IMR-90 (cell line): Measurements from ENCODE around the gene FOXB2. TPM values are rescaled to one million over a fixed set of nuclear protein-coding genes. Genes with fewer than 3 reads are reported as not detected.

Experiments
- ATAC-seq: fragments of 200-7000 bp; cut with Tn5 transposase; 2 replicates; pipeline ENCODE4 v1.9.1; 2020; ENCODE audit warnings: low read depth, mild to moderate bottlenecking, moderate library complexity
- BruUV-seq: library from RNA; stranded (reverse); fragments of 400-500 nt; replicated peaks from 2 replicates; lab custom pipeline; 2021; lab: Mats Ljungman, UMichigan
- CTCF ChIA-PET: fragments of 300-600 bp; formaldehyde crosslinking; extraction: SDS; loops from one replicate; lab custom pipeline; 2021; ENCODE audit warnings: antibody characterized with exemption; lab: Yijun Ruan, JAX
- POLR2A ChIA-PET: fragments of 300-600 bp; sonication (Branson Sonifier 250); formaldehyde crosslinking; loops from one replicate; lab custom pipeline; 2022; ENCODE audit warnings: antibody characterized with exemption; ENCODE audit not compliant: unreplicated experiment; lab: Charles Lee
- DNase-seq: peaks from one replicate; pipeline ENCODE4 v3.0.0; 2013
- H2AFZ ChIP-seq: replicated peaks from 2 replicates; pipeline ENCODE3; 2013; ENCODE audit warnings: low read length, mild to moderate bottlenecking; ENCODE audit not compliant: poor library complexity
- H2AK5ac ChIP-seq: 2 replicates; pipeline ENCODE4 v1.6.1; 2013; ENCODE audit warnings: low read depth, low read length, inconsistent platforms
- H2AK9ac ChIP-seq: replicated peaks from 2 replicates; pipeline ENCODE3; 2013; ENCODE audit warnings: mild to moderate bottlenecking, low read depth, low read length, moderate library complexity; ENCODE audit not compliant: poor library complexity
- H2BK120ac ChIP-seq: 2 replicates; pipeline ENCODE4 v1.6.1; 2013; ENCODE audit warnings: low read depth, low read length, inconsistent platforms
- H2BK15ac ChIP-seq: 3 replicates; pipeline ENCODE4 v1.6.1; 2013; ENCODE audit warnings: low read depth, low read length, inconsistent platforms
- H2BK20ac ChIP-seq: 2 replicates; pipeline ENCODE4 v1.6.1; 2013; ENCODE audit warnings: low read depth, mild to moderate bottlenecking, inconsistent platforms, low read length, moderate library complexity
- H2BK5ac ChIP-seq: 2 replicates; pipeline ENCODE4 v1.6.1; 2013; ENCODE audit warnings: mild to moderate bottlenecking, low read depth, low read length, inconsistent platforms; ENCODE audit not compliant: poor library complexity, severe bottlenecking
- H3K14ac ChIP-seq: replicated peaks from 2 replicates; pipeline ENCODE4 v1.6.1; 2013; ENCODE audit warnings: low read depth, low read length, inconsistent platforms
- H3K18ac ChIP-seq: 2 replicates; pipeline ENCODE4 v1.6.1; 2013; ENCODE audit warnings: low read depth, low read length, control low read depth
- H3K23ac ChIP-seq: 2 replicates; pipeline ENCODE4 v1.6.1; 2013; ENCODE audit warnings: low read depth, low read length, inconsistent platforms
- H3K27ac ChIP-seq: 2 replicates; pipeline ENCODE4 v1.5.1; 2013; ENCODE audit warnings: mild to moderate bottlenecking, control low read depth, low read length; ENCODE audit not compliant: insufficient read depth
- H3K27me3 ChIP-seq: 2 replicates; pipeline ENCODE4 v1.6.1; 2013; ENCODE audit warnings: low read length; ENCODE audit not compliant: control insufficient read depth, insufficient read depth
- H3K36me3 ChIP-seq: 2 replicates; pipeline ENCODE4 v1.6.1; 2013; ENCODE audit warnings: low read length, mixed read lengths; ENCODE audit not compliant: control insufficient read depth, insufficient read depth
- H3K4ac ChIP-seq: 2 replicates; pipeline ENCODE4 v1.6.1; 2013; ENCODE audit warnings: low read depth, low read length, inconsistent platforms
- H3K4me1 ChIP-seq: 2 replicates; pipeline ENCODE4 v1.6.1; 2013; ENCODE audit warnings: low read length, mixed read lengths; ENCODE audit not compliant: control insufficient read depth, insufficient read depth
- H3K4me2 ChIP-seq: 2 replicates; pipeline ENCODE4 v1.6.1; 2013; ENCODE audit warnings: low read depth, mild to moderate bottlenecking, control low read depth, low read length, moderate library complexity
- H3K4me3 ChIP-seq: 2 replicates; pipeline ENCODE4 v1.5.1; 2013; ENCODE audit warnings: low read depth, mild to moderate bottlenecking, control low read depth, low read length, moderate library complexity; ENCODE audit not compliant: insufficient read depth
- H3K56ac ChIP-seq: 2 replicates; pipeline ENCODE4 v1.6.1; 2013; ENCODE audit warnings: low read length, inconsistent platforms; ENCODE audit not compliant: insufficient read depth; ENCODE audit errors: extremely low read depth
- H3K79me1 ChIP-seq, 2 experiments: 2 replicates each; pipeline ENCODE4 v1.6.1; 2013; ENCODE audit warnings: low read length in 2 of 2, inconsistent platforms in 1 of 2, low read depth in 1 of 2
- H3K9ac ChIP-seq: 2 replicates; pipeline ENCODE4 v1.6.1; 2013; ENCODE audit warnings: low read depth, low read length, control low read depth
- H3K9me1 ChIP-seq: 2 replicates; pipeline ENCODE4 v1.6.1; 2013; ENCODE audit warnings: low read length, inconsistent platforms; ENCODE audit not compliant: insufficient read depth
- H3K9me3 ChIP-seq: 2 replicates; pipeline ENCODE4 v1.6.1; 2013; ENCODE audit warnings: low read length; ENCODE audit not compliant: control insufficient read depth, insufficient read depth
- H4K20me1 ChIP-seq: 2 replicates; pipeline ENCODE4 v1.6.1; 2013; ENCODE audit warnings: low read length, inconsistent platforms; ENCODE audit not compliant: insufficient read depth
- H4K5ac ChIP-seq: 2 replicates; pipeline ENCODE4 v1.6.1; 2013; ENCODE audit warnings: mild to moderate bottlenecking, low read depth, low read length, control low read depth
- H4K8ac ChIP-seq, 2 experiments: 2 replicates each; pipeline ENCODE4 v1.6.1; 2013; ENCODE audit warnings: low read depth in 2 of 2, low read length in 2 of 2, control low read depth in 1 of 2, inconsistent platforms in 1 of 2
- H4K91ac ChIP-seq: 2 replicates; pipeline ENCODE4 v1.6.1; 2013; ENCODE audit warnings: low read depth, low read length, inconsistent platforms; ENCODE audit not compliant: insufficient read depth
- BHLHE40 ChIP-seq: fragments of 150-350 bp; IDR thresholded peaks from 2 replicates; pipeline ENCODE4 v1.6.1; 2016; ENCODE audit warnings: mild to moderate bottlenecking, low read depth, low read length
- FOS ChIP-seq: fragments of 150-350 bp; IDR thresholded peaks from 2 replicates; pipeline ENCODE4 v1.6.1; 2016; ENCODE audit warnings: low read depth, low read length
- MXI1 ChIP-seq: IDR thresholded peaks from 2 replicates; pipeline ENCODE4 v1.6.1; 2012; ENCODE audit warnings: low read depth, mild to moderate bottlenecking, low read length, moderate library complexity, borderline replicate concordance
- POLR2A ChIP-seq: IDR thresholded peaks from 2 replicates; pipeline ENCODE4 v1.6.1; 2012; ENCODE audit warnings: mild to moderate bottlenecking, low read depth, low read length
- RAD21 ChIP-seq: IDR thresholded peaks from 2 replicates; pipeline ENCODE4 v1.6.1; 2012; ENCODE audit warnings: low read length, improper control_type of control experiment
- WGBS, 2 experiments: methylation state at CpG; one replicate each; pipeline versions ENCODE4 v1.1.5 to v1.1.7; 2013; ENCODE audit warnings: missing lambda C conversion rate in 2 of 2; ENCODE audit not compliant: insufficient read length in 1 of 2; ENCODE audit errors: extremely low coverage in 2 of 2; 5-methylcytosine and 5-hydroxymethylcytosine counted together
- dilution Hi-C: fragments of 300-500 bp; cut with HindIII; formaldehyde crosslinking; loops from one replicate; pipeline ENCODE4 v1.14.3; 2018; ENCODE audit warnings: low sequenced_read_pairs; ENCODE audit not compliant: unreplicated experiment
- in situ Hi-C: fragments of 300-500 bp; cut with MboI; formaldehyde crosslinking; loops from 3 replicates; pipeline ENCODE4 v1.14.3; 2019; ENCODE audit warnings: low sequenced_read_pairs, inconsistent platforms, mixed read lengths
- intact Hi-C: fragments of 100-400 bp; cut with micrococcal nuclease; formaldehyde crosslinking; loops from 2 replicates; pipeline ENCODE4 v1.10.0; 2022
- polyA plus RNA-seq, 3 experiments: library from polyadenylated mRNA; depleted of rRNA; stranded (reverse); fragments of >200 nt; gene quantifications; 2 replicates each; pipeline ENCODE4 v1.2.3, GENCODE V29; 2012; ENCODE audit warnings: low replicate concordance in 1 of 3
- total RNA-seq: library from RNA; depleted of rRNA; stranded (reverse); fragments of >200 nt; gene quantifications from 2 replicates; pipeline ENCODE4 v1.2.3, GENCODE V29; 2012
- TF ChIP-seq, protein P1 (sequence below): conservative IDR thresholded peaks from 2 replicates; pipeline ENCODE4 v1.5.1; 2012; ENCODE audit warnings: mild to moderate bottlenecking, low read depth, low read length, improper control_type of control experiment

FOXB2 gene
- total and polyA plus RNA-seq, 2 of the 4 experiments (the other 2 are of a cell fraction): not detected

DNA sequence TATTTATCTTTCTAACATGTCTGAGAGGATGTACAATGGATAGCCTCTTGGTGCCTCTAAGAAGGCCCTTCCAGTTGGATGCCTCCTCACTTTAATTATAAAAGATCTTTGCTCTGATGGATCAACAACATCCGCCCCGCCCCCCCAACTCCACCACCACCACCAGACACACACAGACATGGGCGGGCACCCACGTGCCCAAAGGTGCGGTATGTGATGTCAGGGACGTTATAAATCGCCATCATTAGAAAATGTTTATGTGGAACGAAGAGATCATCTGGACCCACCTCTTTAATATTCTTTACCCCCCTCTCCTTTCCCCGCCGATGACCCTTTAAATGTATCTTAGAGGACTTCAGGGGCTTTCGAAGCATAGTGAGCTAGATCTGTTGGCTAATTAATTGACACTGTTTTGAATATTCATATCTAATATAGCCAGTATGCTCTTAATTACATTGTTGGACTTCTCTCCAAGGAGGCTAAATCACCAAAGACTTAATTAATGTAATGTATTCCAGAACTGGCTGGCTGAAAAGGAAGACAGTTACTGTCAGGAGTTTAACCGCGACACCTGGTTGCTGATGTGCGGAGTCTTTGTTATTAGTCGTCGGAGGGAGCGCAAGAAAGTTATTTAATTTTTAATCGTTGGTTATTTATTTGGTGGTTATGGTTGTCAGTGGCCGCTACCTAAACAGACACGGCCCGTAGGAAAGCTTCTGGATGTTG, 6.1 kb upstream of the FOXB2 start:
- in situ Hi-C loops: no loop called here
- no TSS peak for BruUV-seq

More for the DNA sequence above, 6.1 kb upstream of the FOXB2 start:
- H3K9ac ChIP-seq: no peak overlapping the region
- CTCF ChIA-PET: interaction anchor here (0.6 kb wide), 1 partner anchor 144 kb away, joined by 3 read pairs; no protein-coding TSS in a partner anchor
- no peak overlapping the region for H3K23ac ChIP-seq
- H3K14ac ChIP-seq: no peak overlapping the region
- H3K27ac ChIP-seq: no peak overlapping the region
- no peaks in the 10 kb centered on the region for H3K36me3 ChIP-seq
- H4K91ac ChIP-seq: no peak overlapping the region
- H4K8ac ChIP-seq: no peak overlapping the region
- no peak overlapping the region for H2AFZ ChIP-seq
- H3K9me3 ChIP-seq: peaks cover 2% of the 10 kb centered on the region; the same call in 1 of the 2 replicates
- no peaks in the 10 kb centered on the region for H4K20me1 ChIP-seq
- no peak overlapping the region for H3K4ac ChIP-seq
- H3K9me1 ChIP-seq: no peaks in the 10 kb centered on the region
- no peak overlapping the region for H2BK20ac ChIP-seq
- no CpG with 5 or more reads among the region's 21 CpGs for WGBS, 2 experiments
- intact Hi-C loops: loop anchor here (5.0 kb wide), 1 partner anchor 139 kb away; no protein-coding TSS in a partner anchor
- no peak overlapping the region for H2BK120ac ChIP-seq
- ATAC-seq (no peak), DNase-seq (no peak)
- H2BK5ac ChIP-seq: no peak overlapping the region
- no peak overlapping the region for H3K18ac ChIP-seq
- H3K27me3 ChIP-seq: peaks cover 70% of the 10 kb centered on the region
- no peak overlapping the region for H2AK5ac ChIP-seq
- no peak overlapping the region for H2BK15ac ChIP-seq
- TF ChIP-seq BHLHE40: no peak
- TF ChIP-seq POLR2A: no peak
- TF ChIP-seq FOS: no peak
- TF ChIP-seq MXI1: no peak
- TF ChIP-seq, protein P1, sequence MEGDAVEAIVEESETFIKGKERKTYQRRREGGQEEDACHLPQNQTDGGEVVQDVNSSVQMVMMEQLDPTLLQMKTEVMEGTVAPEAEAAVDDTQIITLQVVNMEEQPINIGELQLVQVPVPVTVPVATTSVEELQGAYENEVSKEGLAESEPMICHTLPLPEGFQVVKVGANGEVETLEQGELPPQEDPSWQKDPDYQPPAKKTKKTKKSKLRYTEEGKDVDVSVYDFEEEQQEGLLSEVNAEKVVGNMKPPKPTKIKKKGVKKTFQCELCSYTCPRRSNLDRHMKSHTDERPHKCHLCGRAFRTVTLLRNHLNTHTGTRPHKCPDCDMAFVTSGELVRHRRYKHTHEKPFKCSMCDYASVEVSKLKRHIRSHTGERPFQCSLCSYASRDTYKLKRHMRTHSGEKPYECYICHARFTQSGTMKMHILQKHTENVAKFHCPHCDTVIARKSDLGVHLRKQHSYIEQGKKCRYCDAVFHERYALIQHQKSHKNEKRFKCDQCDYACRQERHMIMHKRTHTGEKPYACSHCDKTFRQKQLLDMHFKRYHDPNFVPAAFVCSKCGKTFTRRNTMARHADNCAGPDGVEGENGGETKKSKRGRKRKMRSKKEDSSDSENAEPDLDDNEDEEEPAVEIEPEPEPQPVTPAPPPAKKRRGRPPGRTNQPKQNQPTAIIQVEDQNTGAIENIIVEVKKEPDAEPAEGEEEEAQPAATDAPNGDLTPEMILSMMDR: no peak
- TF ChIP-seq RAD21: no peak
- POLR2A ChIA-PET: no interaction called here
- no peaks in the 10 kb centered on the region for H3K4me1 ChIP-seq
- H3K56ac ChIP-seq: no peak overlapping the region
- no peak overlapping the region for H4K5ac ChIP-seq
- no peaks in the 10 kb centered on the region for H3K79me1 ChIP-seq
- H3K4me3 ChIP-seq: no peak overlapping the region
- no peak overlapping the region for H3K4me2 ChIP-seq
- H2AK9ac ChIP-seq: no peak overlapping the region
- dilution Hi-C loops: no loop called here
